HEK293 (cell line): ENCODE results near the gene SMS.

Source experiments
- CTCF ChIA-PET: fragments of 350-600 bp; formaldehyde crosslinking; extraction: SDS; loops from one replicate; lab custom pipeline; 2021; ENCODE audit warnings: antibody characterized with exemption; lab: Yijun Ruan, JAX
- POLR2A ChIA-PET: fragments of 300-600 bp; formaldehyde crosslinking; extraction: SDS; loops from one replicate; lab custom pipeline; 2020; ENCODE audit warnings: antibody characterized with exemption, inconsistent platforms; lab: Yijun Ruan, JAX
- H3K27ac ChIP-seq: fragments of 200-500 bp; sonication (Bioruptor generic); 2 replicates; pipeline ENCODE4 v1.5.1; 2014; ENCODE audit warnings: low read depth, low read length, control low read depth, inconsistent platforms; ENCODE audit errors: extremely low read depth
- H3K36me3 ChIP-seq, 2 experiments: fragments of 200-500 bp in 1 of 2; sonication (Bioruptor generic) in 1 of 2; 1 replicate in 1 of 2; 2 replicates in 1 of 2; pipeline ENCODE4 v1.5.1; 2014 to 2017; ENCODE audit warnings: inconsistent platforms in 2 of 2, low read length in 2 of 2; ENCODE audit not compliant: control insufficient read depth in 2 of 2, insufficient read depth in 1 of 2
- H3K4me1 ChIP-seq: fragments of 200-500 bp; sonication (Bioruptor generic); 2 replicates; pipeline ENCODE4 v1.5.1; 2014; ENCODE audit warnings: mild to moderate bottlenecking, low read length, inconsistent platforms; ENCODE audit not compliant: control insufficient read depth, insufficient read depth
- H3K4me3 ChIP-seq: 2 replicates; pipeline ENCODE4 v1.5.1; 2011; ENCODE audit warnings: low read depth, mild to moderate bottlenecking, control low read depth, low read length, moderate library complexity
- H3K9me3 ChIP-seq: fragments of 200-500 bp; sonication (Bioruptor generic); 2 replicates; pipeline ENCODE4 v1.5.1; 2014; ENCODE audit warnings: low read depth, low read length, inconsistent platforms; ENCODE audit not compliant: control insufficient read depth, insufficient read depth
- FEZF1 ChIP-seq: fragments of 450-650 bp; formaldehyde crosslinking; IDR thresholded peaks from 2 replicates; pipeline ENCODE4 v1.5.1; 2016; ENCODE audit warnings: missing biosample characterization, missing genetic modification characterization
- INSM2 ChIP-seq: fragments of 450-650 bp; formaldehyde crosslinking; IDR thresholded peaks from 2 replicates; pipeline ENCODE4 v1.5.1; 2016; ENCODE audit warnings: missing biosample characterization, missing genetic modification characterization
- KLF10 ChIP-seq: fragments of 450-650 bp; IDR thresholded peaks from 2 replicates; pipeline ENCODE4 v1.5.1; 2018; ENCODE audit warnings: missing biosample characterization, mild to moderate bottlenecking, missing genetic modification characterization
- KLF17 ChIP-seq: fragments of 450-650 bp; formaldehyde crosslinking; IDR thresholded peaks from 2 replicates; pipeline ENCODE4 v1.5.1; 2016; ENCODE audit warnings: missing biosample characterization, missing genetic modification characterization
- KLF8 ChIP-seq: fragments of 450-650 bp; formaldehyde crosslinking; IDR thresholded peaks from 2 replicates; pipeline ENCODE4 v1.5.1; 2016; ENCODE audit warnings: missing biosample characterization, missing genetic modification characterization
- KLF9 ChIP-seq: fragments of 450-650 bp; formaldehyde crosslinking; IDR thresholded peaks from 2 replicates; pipeline ENCODE4 v1.5.1; 2016; ENCODE audit warnings: missing biosample characterization, missing genetic modification characterization, low read depth
- MYNN ChIP-seq: fragments of 450-650 bp; formaldehyde crosslinking; IDR thresholded peaks from 2 replicates; pipeline ENCODE4 v1.5.1; 2016; ENCODE audit warnings: missing biosample characterization, missing genetic modification characterization, borderline replicate concordance
- PRDM6 ChIP-seq: fragments of 450-650 bp; formaldehyde crosslinking; IDR thresholded peaks from 2 replicates; pipeline ENCODE4 v1.5.1; 2017; ENCODE audit warnings: missing biosample characterization, missing genetic modification characterization
- SP7 ChIP-seq: fragments of 450-650 bp; formaldehyde crosslinking; IDR thresholded peaks from 2 replicates; pipeline ENCODE4 v1.5.1; 2016; ENCODE audit warnings: missing biosample characterization, missing genetic modification characterization
- ZBTB21 ChIP-seq: fragments of 450-650 bp; formaldehyde crosslinking; IDR thresholded peaks from 2 replicates; pipeline ENCODE4 v1.5.1; 2017; ENCODE audit warnings: missing biosample characterization, missing genetic modification characterization
- ZBTB8A ChIP-seq: fragments of 450-650 bp; formaldehyde crosslinking; IDR thresholded peaks from 2 replicates; pipeline ENCODE4 v1.5.1; 2016; ENCODE audit warnings: missing biosample characterization, missing genetic modification characterization
- ZEB2 ChIP-seq: fragments of 450-650 bp; formaldehyde crosslinking; IDR thresholded peaks from 2 replicates; pipeline ENCODE4 v1.5.1; 2016; ENCODE audit warnings: missing biosample characterization, missing genetic modification characterization
- ZNF138 ChIP-seq: fragments of 450-650 bp; formaldehyde crosslinking; IDR thresholded peaks from 2 replicates; pipeline ENCODE4 v1.5.1; 2016; ENCODE audit warnings: missing biosample characterization, missing genetic modification characterization, borderline replicate concordance
- ZNF202 ChIP-seq: fragments of 450-650 bp; formaldehyde crosslinking; IDR thresholded peaks from 2 replicates; pipeline ENCODE4 v1.5.1; 2016; ENCODE audit warnings: missing biosample characterization, missing genetic modification characterization, borderline replicate concordance
- ZNF366 ChIP-seq: fragments of 450-650 bp; formaldehyde crosslinking; conservative IDR thresholded peaks from 2 replicates; pipeline ENCODE4 v1.5.1; 2016; ENCODE audit warnings: missing biosample characterization, missing genetic modification characterization
- ZNF391 ChIP-seq: fragments of 450-650 bp; formaldehyde crosslinking; IDR thresholded peaks from 2 replicates; pipeline ENCODE4 v1.5.1; 2016; ENCODE audit warnings: low read depth, missing biosample characterization, missing genetic modification characterization, borderline replicate concordance
- ZNF394 ChIP-seq: fragments of 450-650 bp; formaldehyde crosslinking; IDR thresholded peaks from 2 replicates; pipeline ENCODE4 v1.5.1; 2016; ENCODE audit warnings: missing biosample characterization, missing genetic modification characterization, mild to moderate bottlenecking, moderate library complexity, borderline replicate concordance
- ZNF426 ChIP-seq: fragments of 450-650 bp; formaldehyde crosslinking; IDR thresholded peaks from 2 replicates; pipeline ENCODE4 v1.5.1; 2017; ENCODE audit warnings: missing biosample characterization, missing genetic modification characterization, mild to moderate bottlenecking, inconsistent platforms, moderate library complexity
- ZNF529 ChIP-seq: fragments of 450-650 bp; formaldehyde crosslinking; IDR thresholded peaks from 2 replicates; pipeline ENCODE4 v1.5.1; 2017; ENCODE audit warnings: missing genetic modification characterization, missing biosample characterization; ENCODE audit not compliant: insufficient replicate concordance
- ZNF558 ChIP-seq: fragments of 450-650 bp; formaldehyde crosslinking; IDR thresholded peaks from 2 replicates; pipeline ENCODE4 v1.5.1; 2016; ENCODE audit warnings: missing biosample characterization, missing genetic modification characterization
- ZNF629 ChIP-seq: fragments of 450-650 bp; formaldehyde crosslinking; IDR thresholded peaks from 2 replicates; pipeline ENCODE4 v1.5.1; 2017; ENCODE audit warnings: missing biosample characterization, missing genetic modification characterization
- ZNF692 ChIP-seq: fragments of 450-650 bp; formaldehyde crosslinking; IDR thresholded peaks from 2 replicates; pipeline ENCODE4 v1.5.1; 2016; ENCODE audit warnings: missing biosample characterization, missing genetic modification characterization
- ZXDB ChIP-seq: fragments of 450-650 bp; formaldehyde crosslinking; IDR thresholded peaks from 2 replicates; pipeline ENCODE4 v1.5.1; 2016; ENCODE audit warnings: missing biosample characterization, missing genetic modification characterization

Gene SMS

GRCh38 chrX:21926527-21927278 lies 13.8 kb upstream of the SMS start (continued):
- TF ChIP-seq ZNF391 (no peak), MYNN (tag by site-specific recombination) (peak; percentile 82), ZNF529 (tag by site-specific recombination) (no peak), INSM2 (tag by site-specific recombination) (peak; percentile 95), ZNF366 (tag by site-specific recombination) (peak; percentile 93), ZBTB21 (peak; percentile 79), ZNF138 (tag by site-specific recombination) (no peak), ZEB2 (tag by site-specific recombination) (peak; percentile 93), KLF8 (peak; percentile 41; the same call in 1 of the 2 replicates), KLF9 (tag by site-specific recombination) (no peak), ZNF629 (peak; percentile 94), ZNF426 (tag by site-specific recombination) (no peak), ZNF394 (tag by site-specific recombination) (0 out of 2 replicates have a peak, but pooled peaks have one; percentile 10), ZBTB8A (tag by site-specific recombination) (no peak), SP7 (tag by site-specific recombination) (peak; percentile 82), KLF10 (peak; percentile 77), ZNF692 (tag by site-specific recombination) (peak; percentile 68), PRDM6 (tag by site-specific recombination) (peak; percentile 96), KLF17 (tag by site-specific recombination) (peak; percentile 41; the same call in 1 of the 2 replicates), FEZF1 (tag by site-specific recombination) (peak; percentile 69), ZXDB (tag by site-specific recombination) (peak; percentile 53), ZNF558 (peak; percentile 79; the same call in 1 of the 2 replicates)

GRCh38 chrX:21929209-21929608 lies 11.3 kb upstream of the SMS start:
- Histone ChIP-seq H3K27ac (no peak overlapping the region), H3K36me3 (no peaks in the 10 kb centered on the region), H3K9me3 (no peaks in the 10 kb centered on the region), H3K4me3 (no peak overlapping the region)
- ChIA-PET CTCF (interaction anchor here (0.7 to 1.1 kb wide), 2 partner anchors 31 to 56 kb away, joined by 3 to 4 read pairs; no protein-coding TSS in a partner anchor), POLR2A (interaction anchor here (0.7 kb wide), 1 partner anchor 1993 kb away, joined by 3 read pairs; no protein-coding TSS in a partner anchor)
- TF ChIP-seq ZNF202 = no peak
- TF ChIP-seq, all 188 proteins: peak for 0
- H3K4me1 ChIP-seq = peaks cover 8% of the 10 kb centered on the region
